Panc1 (cell line): ENCODE data around the gene CD151.

Source experiments
- CTCF ChIP-seq: fragments of 450-650 bp; IDR thresholded peaks from 2 replicates; pipeline ENCODE4 v1.5.1; 2017; ENCODE audit warnings: mild to moderate bottlenecking
- REST ChIP-seq, 2 experiments: IDR thresholded peaks; 2 replicates each; pipeline ENCODE4 v1.6.1; 2011 to 2012; ENCODE audit warnings: low read depth in 2 of 2, control low read depth in 1 of 2, low read length in 1 of 2, mild to moderate bottlenecking in 1 of 2, moderate library complexity in 1 of 2; ENCODE audit not compliant: insufficient read depth in 1 of 2
- SIN3A ChIP-seq: IDR thresholded peaks from 2 replicates; pipeline ENCODE4 v1.6.1; 2012; ENCODE audit warnings: low read depth, mild to moderate bottlenecking, low read length, moderate library complexity, borderline replicate concordance; ENCODE audit not compliant: insufficient read depth
- TCF7L2 ChIP-seq: IDR thresholded peaks from 2 replicates; pipeline ENCODE4 v1.6.1; 2011; ENCODE audit warnings: mild to moderate bottlenecking, low read depth, low read length, inconsistent platforms

GRCh38 chr11:793556-793955, 39.2 kb upstream of the CD151 start:
- TF ChIP-seq CTCF (no peak), REST (IDR thresholded peaks at IDR 0.05; ENCODE audit: insufficient read depth in 1 of 2, low read depth in 2 of 2, low read length in 1 of 2) (no peak), SIN3A (no peak), TCF7L2 (no peak)
